CD4-positive, alpha-beta T cell (primary cell): Measurements from ENCODE around the gene MECP2. TPM values are rescaled to one million over a fixed set of nuclear protein-coding genes. Genes with fewer than 3 reads are reported as not detected.

Experiments
- ATAC-seq: fragments of 200-7000 bp; cut with Tn5 transposase; one replicate; pipeline ENCODE4 v1.10.0; 2022; ENCODE audit warnings: mild to moderate bottlenecking; ENCODE audit not compliant: poor library complexity
- CTCF ChIA-PET: fragments of 350-600 bp; sonication (Branson Sonifier 250); formaldehyde crosslinking; loops from one replicate; lab custom pipeline; 2021; ENCODE audit warnings: antibody characterized with exemption, inconsistent platforms; lab: Charles Lee
- POLR2A ChIA-PET: fragments of 350-600 bp; sonication (Branson Sonifier 250); formaldehyde crosslinking; loops from one replicate; lab custom pipeline; 2021; ENCODE audit warnings: antibody characterized with exemption, inconsistent platforms; lab: Charles Lee
- DNase-seq, 14 experiments: peaks; one replicate each; pipeline ENCODE4 v3.0.0-alpha.2; 2013 to 2020; ENCODE audit warnings: mixed read lengths in 2 of 14
- H3K27ac ChIP-seq, 2 donors: one replicate each; pipeline versions ENCODE4 v1.5.1 to v1.7.0; 2013; ENCODE audit warnings: low read length in 2 of 2, low read depth in 1 of 2, mild to moderate bottlenecking in 1 of 2
- H3K27me3 ChIP-seq, 2 experiments: 1 replicate in 1 of 2; 2 replicates in 1 of 2; pipeline versions ENCODE4 v1.6.1 to v1.7.0; 2013; ENCODE audit warnings: low read length in 2 of 2, control low read depth in 1 of 2, mild to moderate bottlenecking in 1 of 2, moderate library complexity in 1 of 2; ENCODE audit not compliant: insufficient read depth in 2 of 2, control insufficient read depth in 1 of 2
- H3K36me3 ChIP-seq: one replicate; pipeline ENCODE4 v1.6.1; 2013; ENCODE audit warnings: low read length, control low read depth; ENCODE audit not compliant: insufficient read depth
- H3K4me1 ChIP-seq: one replicate; pipeline ENCODE4 v1.6.1; 2013; ENCODE audit warnings: low read length, control low read depth; ENCODE audit not compliant: insufficient read depth
- H3K4me3 ChIP-seq: one replicate; pipeline ENCODE4 v1.5.1; 2013; ENCODE audit warnings: mild to moderate bottlenecking, low read length, moderate library complexity
- H3K9me3 ChIP-seq, 2 experiments: 1 replicate in 1 of 2; 2 replicates in 1 of 2; pipeline versions ENCODE4 v1.6.1 to v1.7.0; 2013; ENCODE audit warnings: low read length in 2 of 2, mild to moderate bottlenecking in 2 of 2, control low read depth in 1 of 2, moderate library complexity in 1 of 2; ENCODE audit not compliant: control insufficient read depth in 1 of 2, insufficient read depth in 1 of 2
- H3K27ac Mint-ChIP-seq: one replicate; pipeline ENCODE4 v1.8.0; 2020; ENCODE audit warnings: mixed read lengths
- H3K27me3 Mint-ChIP-seq: one replicate; pipeline ENCODE4 v1.8.0; 2021; ENCODE audit warnings: mixed read lengths
- H3K36me3 Mint-ChIP-seq: one replicate; pipeline ENCODE4 v1.8.0; 2021; ENCODE audit warnings: low read depth, mixed read lengths
- H3K4me1 Mint-ChIP-seq: one replicate; pipeline ENCODE4 v1.8.0; 2021; ENCODE audit warnings: low read depth, mixed read lengths
- H3K4me3 Mint-ChIP-seq: one replicate; pipeline ENCODE4 v1.8.0; 2020; ENCODE audit warnings: mild to moderate bottlenecking, mixed read lengths
- H3K9me3 Mint-ChIP-seq: one replicate; pipeline ENCODE4 v1.8.0; 2020; ENCODE audit warnings: mixed read lengths
- CTCF ChIP-seq: fragments of 200-600 bp; IDR thresholded peaks from one replicate; pipeline ENCODE4 v1.8.0; 2022; ENCODE audit warnings: antibody characterized with exemption, mild to moderate bottlenecking
- intact Hi-C, 2 experiments: fragments of 100-400 bp; cut with DNase I in 1 of 2; cut with micrococcal nuclease in 1 of 2; formaldehyde crosslinking; loops; one replicate each; pipeline versions ENCODE4 v1.15.1 to v1.9.0; 2023 to 2025; cut with DNase I, micrococcal nuclease
- total RNA-seq, 174 experiments: library from RNA in 2 of 174; stranded (reverse) in 2 of 174; gene quantifications; one replicate each; pipeline ENCODE4 v1.2.3 and lab custom pipeline; 2021 to 2026

Gene MECP2
- total RNA-seq, 2 experiments from 2014 or later: 120 to 133 TPM

- peaks cover 20% of the 10 kb centered on the region for H3K36me3 Mint-ChIP-seq
- intact Hi-C loops: no loop called here
Measured at GRCh38 chrX:154020536-154021115, 76.9 kb downstream of the MECP2 start.

GRCh38 chrX:154019633-154020528 is 77.6 kb downstream of the MECP2 start, which contains the start of gene IRAK1:
Gene IRAK1 (minus strand): TSS chrX:154019902. CDS start chrX:154019812, 90 bp downstream.
- intact Hi-C loops: loop anchor here (5.0 to 10.0 kb wide), 4 partner anchors 43 to 355 kb away; partner anchors contain the start of genes EMD (in 1 of the 2), FLNA (in 1 of the 2) and MECP2 (in 1 of the 2)
- ATAC-seq: peak; percentile 68
- POLR2A ChIA-PET: interaction anchor here (1.0 to 2.3 kb wide), 5 partner anchors 21 to 94 kb away, joined by 3 to 16 read pairs (median 7); partner anchors contain the start of genes ARHGAP4 and HCFC1

More at GRCh38 chrX:154020536-154021115, 76.9 kb downstream of the MECP2 start:
- peaks cover 28% of the 10 kb centered on the region for H3K36me3 ChIP-seq
- no peaks in the 10 kb centered on the region for H3K27me3 ChIP-seq
- H3K9me3 ChIP-seq: no peaks in the 10 kb centered on the region
- no peaks in the 10 kb centered on the region for H3K9me3 Mint-ChIP-seq
- peaks cover 36% of the 10 kb centered on the region for H3K4me1 ChIP-seq
- TF ChIP-seq CTCF: no peak
- H3K4me1 Mint-ChIP-seq: peaks cover 5% of the 10 kb centered on the region
- CTCF ChIA-PET: interaction anchor here (1.0 kb wide), 1 partner anchor 72 kb away, joined by 7 read pairs; no protein-coding TSS in a partner anchor
- peak overlapping the region; percentile 92 for H3K4me3 Mint-ChIP-seq
- H3K27ac ChIP-seq: peak overlapping the region; percentile 70
- peak overlapping the region; percentile 65 for H3K4me3 ChIP-seq
- DNase-seq (peak in 1 of 14 experiments; percentile 35), ATAC-seq (no peak)
- POLR2A ChIA-PET: interaction anchor here (1.0 to 2.3 kb wide), 5 partner anchors 20 to 95 kb away, joined by 3 to 16 read pairs (median 7); partner anchors contain the start of genes ARHGAP4 and HCFC1
- H3K27ac Mint-ChIP-seq: peak overlapping the region; percentile 94
- H3K27me3 Mint-ChIP-seq: no peaks in the 10 kb centered on the region

More at GRCh38 chrX:154019633-154020528, 77.6 kb downstream of the MECP2 start, which contains the start of gene IRAK1:
- Mint-ChIP-seq H3K27ac (peak within 1 kb of the TSS; percentile 94), H3K27me3 (no peaks in the 10 kb centered on the region), H3K9me3 (no peaks in the 10 kb centered on the region), H3K4me3 (peak within 1 kb of the TSS; percentile 92), H3K36me3 (peaks cover 26% of the 10 kb centered on the region), H3K4me1 (peaks cover 5% of the 10 kb centered on the region)
- Histone ChIP-seq H3K4me3 (peak within 1 kb of the TSS; percentile 65), H3K36me3 (peaks cover 26% of the 10 kb centered on the region), H3K27me3 (no peaks in the 10 kb centered on the region), H3K4me1 (peaks cover 39% of the 10 kb centered on the region), H3K27ac (peak within 1 kb of the TSS; percentile 70), H3K9me3 (no peaks in the 10 kb centered on the region)
- peak in 11 of 14 experiments; percentile 19 to 80 (median 60) for DNase-seq
- no peak for TF ChIP-seq CTCF
- CTCF ChIA-PET: interaction anchor here (1.0 kb wide), 1 partner anchor 73 kb away, joined by 7 read pairs; no protein-coding TSS in a partner anchor
